ENCODE results near the gene RYR2. TPM values are rescaled to one million over a fixed set of nuclear protein-coding genes. Genes with fewer than 3 reads are reported as not detected.

RYR2 gene
- total RNA-seq, 4 donors from 2014 or later: 0.23 to 4.6 (median 0.89) TPM

DNA sequence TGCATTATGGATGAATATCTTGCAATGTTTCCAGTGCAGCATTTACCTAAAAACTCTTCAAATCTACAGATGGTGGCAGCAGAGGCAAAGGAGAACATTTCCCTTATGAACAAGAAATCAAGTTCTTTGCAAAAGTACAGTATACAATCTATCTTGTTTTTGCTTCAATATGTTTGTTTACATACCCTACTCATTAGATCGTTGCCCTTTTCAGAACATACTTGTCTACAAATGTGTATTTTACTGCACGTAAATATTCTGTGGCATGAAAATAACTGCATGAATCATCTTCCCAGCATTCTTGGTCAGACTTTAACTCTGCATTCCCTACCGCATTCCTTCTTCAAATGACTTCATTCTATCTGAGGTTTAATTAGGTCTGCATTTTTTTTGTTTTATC, 636.0 kb downstream of the RYR2 start:
- Histone ChIP-seq H3K36me3 (no peaks in the 10 kb centered on the region), H3K27me3 (no peaks in the 10 kb centered on the region), H3K9me3 (no peaks in the 10 kb centered on the region), H3K27ac (no peak overlapping the region), H3K4me3 (no peak overlapping the region), H3K4me1 (no peaks in the 10 kb centered on the region)
- DNase-seq: no peak
- intact Hi-C loops (cut with DNase I): no loop called here
- 28 to 33% methylated on average over 3 of the region's 3 CpGs for WGBS, 2 donors
- TF ChIP-seq CTCF (IDR thresholded peaks at IDR 0.05) (no peak), POLR2A (IDR thresholded peaks at IDR 0.05) (no peak)

- TF ChIP-seq POLR2A (IDR thresholded peaks at IDR 0.05) (no peak), CTCF (IDR thresholded peaks at IDR 0.05) (no peak)
- Histone ChIP-seq H3K36me3 (no peaks in the 10 kb centered on the region), H3K9me3 (no peaks in the 10 kb centered on the region), H3K4me1 (no peaks in the 10 kb centered on the region), H3K27me3 (no peaks in the 10 kb centered on the region), H3K27ac (no peak overlapping the region), H3K4me3 (no peak overlapping the region)
- WGBS, 2 donors: 76 to 84% methylated on average over 6 of the region's 6 CpGs
- intact Hi-C loops (cut with DNase I): no loop called here
- DNase-seq: no peak
These were observed 637.7 kb downstream of the RYR2 start for GRCh38 chr1:237679687-237680086.

DNA sequence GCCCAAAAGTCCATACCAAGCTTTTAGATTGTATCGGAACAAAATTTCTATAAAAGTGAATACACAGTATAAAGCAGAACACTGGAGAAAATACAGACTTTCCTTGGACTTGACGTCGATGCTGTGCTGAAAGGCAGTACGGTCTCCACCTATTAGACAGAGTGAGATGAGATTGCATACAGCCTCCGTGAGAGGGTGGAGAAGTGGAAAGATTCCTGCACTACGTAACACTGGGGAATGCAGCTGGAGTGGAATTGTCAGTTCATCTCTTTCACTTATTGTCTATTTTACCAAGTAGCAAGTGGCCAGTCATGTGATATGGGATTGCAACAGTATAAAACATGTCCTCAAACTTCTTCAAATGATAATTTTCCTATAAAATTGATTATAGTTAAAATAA, 639.2 kb downstream of the RYR2 start:
- intact Hi-C loops (cut with DNase I): no loop called here
- no peaks in the 10 kb centered on the region for H3K27me3 ChIP-seq
- no peak overlapping the region for H3K27ac ChIP-seq
- DNase-seq: no peak
- 79 to 84% methylated on average over 6 of the region's 6 CpGs for WGBS, 2 donors
- TF ChIP-seq POLR2A (IDR thresholded peaks at IDR 0.05): no peak
- no peak for TF ChIP-seq CTCF (IDR thresholded peaks at IDR 0.05)
- H3K36me3 ChIP-seq: no peaks in the 10 kb centered on the region
- no peaks in the 10 kb centered on the region for H3K4me1 ChIP-seq
- H3K4me3 ChIP-seq: no peak overlapping the region
- no peaks in the 10 kb centered on the region for H3K9me3 ChIP-seq

DNA sequence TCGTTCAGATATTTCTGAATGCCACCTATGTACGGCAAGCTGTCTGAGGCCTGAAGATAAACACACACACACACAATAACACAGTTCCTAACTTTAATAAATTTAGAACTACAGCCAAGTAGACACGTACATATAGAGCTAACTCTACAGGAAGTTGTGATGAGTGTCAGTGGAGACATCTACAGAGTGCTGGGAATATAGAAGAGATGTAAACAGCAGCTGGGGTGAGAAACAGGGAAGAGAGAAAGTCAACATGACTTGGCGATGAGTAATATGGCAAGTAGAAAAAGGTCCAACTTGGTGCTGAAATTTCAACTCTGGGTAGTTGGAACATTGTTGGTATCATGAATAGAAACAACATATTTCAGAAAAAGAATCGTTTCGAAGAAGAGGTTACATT, 642.3 kb downstream of the RYR2 start:
- DNase-seq: no peak
- no peak overlapping the region for H3K27ac ChIP-seq
- TF ChIP-seq CTCF (IDR thresholded peaks at IDR 0.05) (no peak), POLR2A (IDR thresholded peaks at IDR 0.05) (no peak)
- H3K27me3 ChIP-seq: no peaks in the 10 kb centered on the region
- H3K36me3 ChIP-seq: no peaks in the 10 kb centered on the region
- WGBS, 2 donors: 86% methylated on average over 4 to 6 of the region's 6 CpGs
- H3K4me1 ChIP-seq: no peaks in the 10 kb centered on the region
- no peaks in the 10 kb centered on the region for H3K9me3 ChIP-seq
- intact Hi-C loops (cut with DNase I): no loop called here
- H3K4me3 ChIP-seq: no peak overlapping the region

GRCh38 chr1:237685551-237685950, 643.6 kb downstream of the RYR2 start:
- TF ChIP-seq CTCF (IDR thresholded peaks at IDR 0.05) (no peak), POLR2A (IDR thresholded peaks at IDR 0.05) (no peak)

More at GRCh38 chr1:237685551-237685950, 643.6 kb downstream of the RYR2 start:
- Histone ChIP-seq H3K27me3 (no peaks in the 10 kb centered on the region), H3K27ac (no peak overlapping the region), H3K4me1 (no peaks in the 10 kb centered on the region), H3K4me3 (no peak overlapping the region), H3K9me3 (no peaks in the 10 kb centered on the region), H3K36me3 (no peaks in the 10 kb centered on the region)
- WGBS, 2 donors: 40 to 42% methylated on average over 1 of the region's 1 CpG
- intact Hi-C loops (cut with DNase I): no loop called here
- DNase-seq: no peak

Data from esophagus squamous epithelium (tissue), 5 donors.